HCT116 (cell line): ENCODE results near the gene RNASE9. TPM values are rescaled to one million over a fixed set of nuclear protein-coding genes. Genes with fewer than 3 reads are reported as not detected.

ENCODE experiments used
- ATAC-seq: fragments of 200-7000 bp; cut with Tn5 transposase; 2 replicates; pipeline ENCODE4 v1.9.1; 2020; ENCODE audit warnings: mild to moderate bottlenecking, moderate library complexity
- BruUV-seq: library from RNA; stranded (reverse); fragments of 400-500 nt; replicated peaks from 2 replicates; lab custom pipeline; 2021; lab: Mats Ljungman, UMichigan
- CTCF ChIA-PET: fragments of 300-600 bp; sonication (Branson Sonifier 250); formaldehyde crosslinking; loops from one replicate; lab custom pipeline; 2021; ENCODE audit warnings: antibody characterized with exemption; lab: Charles Lee
- POLR2A ChIA-PET: fragments of 300-600, 350-600 bp; sonication (Branson Sonifier 250); formaldehyde crosslinking; loops from one replicate; lab custom pipeline; 2021; ENCODE audit warnings: antibody characterized with exemption; lab: Charles Lee
- RAD21 ChIA-PET, 2 experiments: fragments of 300-600 bp; sonication (Branson Sonifier 250); formaldehyde crosslinking; loops; one replicate each; lab custom pipeline; 2023; ENCODE audit warnings: low total read pairs in 2 of 2; ENCODE audit not compliant: uncharacterized antibody in 2 of 2, unreplicated experiment in 2 of 2, low non-redundant PET in 1 of 2; lab: Charles Lee
- DNase-seq: peaks from one replicate; pipeline ENCODE4 v3.0.0-alpha.2; 2010; ENCODE audit warnings: low read depth, low spot score
- H2AFZ ChIP-seq: fragments of 200-600 bp; shearing (Covaris generic), sonication (generic); 2 replicates; pipeline ENCODE4 v1.6.1; 2017; ENCODE audit warnings: low read depth, mixed run types, mixed read lengths, antibody characterized with exemption, low read length; ENCODE audit not compliant: poor library complexity, severe bottlenecking
- H3K27ac ChIP-seq: 2 replicates; pipeline ENCODE4 v1.5.1; 2012; ENCODE audit warnings: low read depth, low read length
- H3K27me3 ChIP-seq: fragments of 200-600 bp; sonication (generic); 2 replicates; pipeline ENCODE4 v1.6.1; 2016; ENCODE audit warnings: mixed run types, low read length, mixed read lengths; ENCODE audit not compliant: insufficient read depth
- H3K36me3 ChIP-seq, 2 experiments: fragments of 200-500 bp in 1 of 2; fragments of 200-600 bp in 1 of 2; sonication (Bioruptor generic) in 1 of 2; sonication (generic) in 1 of 2; 2 replicates each; pipeline versions ENCODE4 v1.5.1 to v1.6.1; 2014 to 2016; ENCODE audit warnings: low read length in 2 of 2, inconsistent platforms in 1 of 2, mixed read lengths in 1 of 2, mixed run types in 1 of 2; ENCODE audit not compliant: insufficient read depth in 2 of 2, control insufficient read depth in 1 of 2
- H3K4me1 ChIP-seq, 2 experiments: fragments of 200-600 bp in 1 of 2; sonication (generic) in 1 of 2; 2 replicates each; pipeline versions ENCODE4 v1.5.1 to v1.6.1; 2012 to 2017; ENCODE audit warnings: low read length in 2 of 2, inconsistent platforms in 1 of 2, mild to moderate bottlenecking in 1 of 2, mixed read lengths in 1 of 2, mixed run types in 1 of 2, moderate library complexity in 1 of 2; ENCODE audit not compliant: insufficient read depth in 2 of 2, control insufficient read depth in 1 of 2
- H3K4me2 ChIP-seq: fragments of 200-600 bp; sonication (generic); 2 replicates; pipeline ENCODE4 v1.6.1; 2017; ENCODE audit warnings: mixed run types, low read length, mixed read lengths
- H3K4me3 ChIP-seq, 2 experiments: fragments of 200-600 bp in 1 of 2; sonication (generic) in 1 of 2; replicated peaks in 1 of 2; 2 replicates each; pipeline ENCODE4 v1.5.1; 2011 to 2016; ENCODE audit warnings: low read length in 2 of 2, control low read depth in 1 of 2, low read depth in 1 of 2, mild to moderate bottlenecking in 1 of 2, mixed read lengths in 1 of 2, mixed run types in 1 of 2
- H3K79me2 ChIP-seq: fragments of 200-600 bp; sonication (generic); 2 replicates; pipeline ENCODE4 v1.6.1; 2017; ENCODE audit warnings: mild to moderate bottlenecking, mixed run types, low read length, moderate library complexity, mixed read lengths; ENCODE audit not compliant: insufficient read depth
- H3K9ac ChIP-seq: fragments of 200-600 bp; sonication (generic); 2 replicates; pipeline ENCODE4 v1.6.1; 2016; ENCODE audit warnings: low read length, mixed read lengths
- H3K9me2 ChIP-seq: fragments of 200-600 bp; sonication (generic), shearing (Covaris generic); 2 replicates; pipeline ENCODE4 v1.6.1; 2017; ENCODE audit warnings: mixed run types, mild to moderate bottlenecking, moderate library complexity; ENCODE audit not compliant: insufficient read depth
- H3K9me3 ChIP-seq, 2 experiments: fragments of 200-500 bp in 1 of 2; fragments of 200-600 bp in 1 of 2; sonication (Bioruptor generic) in 1 of 2; sonication (generic) in 1 of 2; 2 replicates each; pipeline ENCODE4 v1.6.1; 2014 to 2017; ENCODE audit warnings: low read length in 2 of 2, mixed read lengths in 2 of 2, inconsistent platforms in 1 of 2, low read depth in 1 of 2, mild to moderate bottlenecking in 1 of 2, mixed run types in 1 of 2, moderate library complexity in 1 of 2; ENCODE audit not compliant: control insufficient read depth in 1 of 2, insufficient read depth in 1 of 2
- H4K20me1 ChIP-seq: fragments of 200-600 bp; sonication (generic), shearing (Covaris generic); 2 replicates; pipeline ENCODE4 v1.6.1; 2017; ENCODE audit warnings: mixed run types, mild to moderate bottlenecking, moderate library complexity; ENCODE audit not compliant: insufficient read depth
- CBX3 ChIP-seq: IDR thresholded peaks from 2 replicates; pipeline ENCODE4 v1.6.1; 2012; ENCODE audit warnings: low read depth
- CEBPB ChIP-seq: IDR thresholded peaks from 2 replicates; pipeline ENCODE4 v1.6.1; 2012; ENCODE audit warnings: low read depth
- EGR1 ChIP-seq: IDR thresholded peaks from 2 replicates; pipeline ENCODE4 v1.6.1; 2012; ENCODE audit warnings: low read depth
- ELF1 ChIP-seq: IDR thresholded peaks from 2 replicates; pipeline ENCODE4 v1.6.1; 2012; ENCODE audit warnings: low read depth, borderline replicate concordance
- EZH2phosphoT487 ChIP-seq: fragments of 200-600 bp; IDR thresholded peaks from 2 replicates; pipeline ENCODE4 v1.6.1; 2018; ENCODE audit warnings: antibody characterized with exemption, borderline replicate concordance
- FOSL1 ChIP-seq: IDR thresholded peaks from 2 replicates; pipeline ENCODE4 v1.6.1; 2012; ENCODE audit warnings: low read depth
- JUND ChIP-seq: IDR thresholded peaks from 2 replicates; pipeline ENCODE4 v1.6.1; 2012
- POLR2A ChIP-seq: IDR thresholded peaks from 2 replicates; pipeline ENCODE4 v1.7.0; 2011; ENCODE audit warnings: borderline replicate concordance; ENCODE audit not compliant: insufficient read depth, insufficient read length; ENCODE audit errors: extremely low read depth
- POLR2AphosphoS5 ChIP-seq: IDR thresholded peaks from 2 replicates; pipeline ENCODE4 v1.6.1; 2011; ENCODE audit warnings: mild to moderate bottlenecking, low read depth, low read length, moderate library complexity
- RAD21 ChIP-seq: IDR thresholded peaks from 2 replicates; pipeline ENCODE4 v1.6.1; 2012; ENCODE audit warnings: low read depth, mild to moderate bottlenecking
- SIN3A ChIP-seq: IDR thresholded peaks from 2 replicates; pipeline ENCODE4 v1.6.1; 2012; ENCODE audit warnings: low read depth
- SP1 ChIP-seq: IDR thresholded peaks from 2 replicates; pipeline ENCODE4 v1.6.1; 2012; ENCODE audit warnings: low read depth
- ZFX ChIP-seq: fragments of 450-650 bp; IDR thresholded peaks from 2 replicates; pipeline ENCODE4 v1.6.1; 2017
- ZNF274 ChIP-seq: fragments of 200-500 bp; sonication (Bioruptor generic); IDR thresholded peaks from 2 replicates; pipeline ENCODE4 v1.6.1; 2014; ENCODE audit warnings: mild to moderate bottlenecking, low read depth, low read length, inconsistent platforms
- intact Hi-C: fragments of 100-400 bp; cut with micrococcal nuclease; formaldehyde crosslinking; loops from 2 replicates; pipeline ENCODE4 v1.10.0; 2022
- total RNA-seq: library from RNA; stranded (reverse); gene quantifications from one replicate; pipeline ENCODE4 v1.2.1, GENCODE V29; 2021; ENCODE audit not compliant: unreplicated experiment
- TF ChIP-seq, protein P1 (sequence below): IDR thresholded peaks from 2 replicates; pipeline ENCODE4 v1.6.1; 2011; ENCODE audit warnings: mild to moderate bottlenecking, low read length, moderate library complexity; ENCODE audit not compliant: insufficient replicate concordance; ENCODE audit errors: extremely low read depth
- TF ChIP-seq, protein P2 (sequence below), 3 experiments: fragments of 200-600 bp in 1 of 3; sonication (generic) in 1 of 3; IDR thresholded peaks in 2 of 3; conservative IDR thresholded peaks in 1 of 3; 2 replicates each; pipeline ENCODE4 v1.5.1; 2012 to 2017; ENCODE audit warnings: low read depth in 2 of 3, low read length in 2 of 3, antibody characterized with exemption in 1 of 3, borderline replicate concordance in 1 of 3, control low read depth in 1 of 3, mild to moderate bottlenecking in 1 of 3, mixed read lengths in 1 of 3, mixed run types in 1 of 3, moderate library complexity in 1 of 3; ENCODE audit not compliant: insufficient read depth in 1 of 3
- TF ChIP-seq, protein P3 (sequence below): IDR thresholded peaks from 2 replicates; pipeline ENCODE4 v1.6.1; 2012; ENCODE audit warnings: low read depth
- TF ChIP-seq, protein P4 (sequence below): IDR thresholded peaks from 2 replicates; pipeline ENCODE4 v1.6.1; 2012

RNASE9 gene
- total RNA-seq, 1 experiment from 2014 or later: not detected

DNA sequence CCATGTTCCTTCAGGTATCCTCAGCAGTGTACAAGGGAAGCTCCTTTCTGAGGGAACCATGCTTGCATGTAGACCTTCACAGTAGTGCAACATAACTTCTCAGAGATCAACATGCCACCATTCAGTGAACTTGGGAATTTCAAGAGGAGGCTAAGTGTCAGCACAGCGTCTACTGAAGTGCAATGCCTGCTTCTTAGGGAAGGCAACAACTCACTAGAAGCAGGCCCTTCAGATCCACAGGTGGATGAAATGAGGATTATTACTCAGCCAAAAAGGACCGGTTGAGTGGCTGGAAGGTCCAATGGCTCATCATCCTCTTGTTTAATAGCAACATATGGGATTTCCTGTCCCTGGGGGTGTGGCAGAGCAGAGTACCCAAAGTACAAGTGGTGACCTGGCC lies 36.8 kb downstream of the RNASE9 start (continued):
- TF ChIP-seq SP1: no peak
- TF ChIP-seq POLR2AphosphoS5: no peak
- TF ChIP-seq POLR2A: no peak
- TF ChIP-seq, protein P1, sequence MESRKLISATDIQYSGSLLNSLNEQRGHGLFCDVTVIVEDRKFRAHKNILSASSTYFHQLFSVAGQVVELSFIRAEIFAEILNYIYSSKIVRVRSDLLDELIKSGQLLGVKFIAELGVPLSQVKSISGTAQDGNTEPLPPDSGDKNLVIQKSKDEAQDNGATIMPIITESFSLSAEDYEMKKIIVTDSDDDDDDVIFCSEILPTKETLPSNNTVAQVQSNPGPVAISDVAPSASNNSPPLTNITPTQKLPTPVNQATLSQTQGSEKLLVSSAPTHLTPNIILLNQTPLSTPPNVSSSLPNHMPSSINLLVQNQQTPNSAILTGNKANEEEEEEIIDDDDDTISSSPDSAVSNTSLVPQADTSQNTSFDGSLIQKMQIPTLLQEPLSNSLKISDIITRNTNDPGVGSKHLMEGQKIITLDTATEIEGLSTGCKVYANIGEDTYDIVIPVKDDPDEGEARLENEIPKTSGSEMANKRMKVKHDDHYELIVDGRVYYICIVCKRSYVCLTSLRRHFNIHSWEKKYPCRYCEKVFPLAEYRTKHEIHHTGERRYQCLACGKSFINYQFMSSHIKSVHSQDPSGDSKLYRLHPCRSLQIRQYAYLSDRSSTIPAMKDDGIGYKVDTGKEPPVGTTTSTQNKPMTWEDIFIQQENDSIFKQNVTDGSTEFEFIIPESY: no peak

DNA sequence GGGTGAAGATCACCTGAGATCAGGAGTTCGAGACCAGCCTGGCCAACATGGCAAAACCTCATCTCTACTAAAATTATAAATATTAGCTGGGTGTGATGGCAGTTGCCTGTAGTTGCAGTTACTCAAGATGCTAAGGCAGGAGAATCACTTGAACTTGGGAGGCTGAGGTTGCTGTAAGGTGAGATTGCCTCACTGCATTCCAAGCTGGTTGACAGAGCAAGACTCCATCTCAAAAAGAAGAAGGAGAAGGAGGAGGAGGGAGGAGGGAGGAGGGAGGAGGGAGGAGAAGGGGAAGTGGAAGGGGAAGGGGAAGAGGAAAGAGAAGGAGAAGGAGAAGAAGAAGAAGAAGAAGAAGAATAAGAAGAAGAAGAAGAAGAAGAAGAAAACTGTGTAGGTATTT lies 38.5 kb downstream of the RNASE9 start:
- Histone ChIP-seq H3K36me3 (no peaks in the 10 kb centered on the region), H3K9me2 (no peaks in the 10 kb centered on the region), H3K79me2 (no peaks in the 10 kb centered on the region), H3K9ac (no peak overlapping the region), H3K27me3 (no peaks in the 10 kb centered on the region), H3K4me1 (no peaks in the 10 kb centered on the region), H3K27ac (no peak overlapping the region), H4K20me1 (no peaks in the 10 kb centered on the region), H2AFZ (no peak overlapping the region), H3K4me2 (no peak overlapping the region), H3K9me3 (no peaks in the 10 kb centered on the region), H3K4me3 (no peak overlapping the region)
- DNase-seq (no peak), ATAC-seq (no peak)
- RAD21 ChIA-PET: no interaction called here
- POLR2A ChIA-PET: no interaction called here
- TF ChIP-seq EGR1 (no peak), ZNF274 (no peak), RAD21 (no peak), CEBPB (no peak), ELF1 (no peak), CBX3 (no peak), JUND (no peak), FOSL1 (no peak), EZH2phosphoT487 (no peak), SIN3A (no peak), ZFX (no peak), SP1 (no peak)
- TF ChIP-seq, protein P2, sequence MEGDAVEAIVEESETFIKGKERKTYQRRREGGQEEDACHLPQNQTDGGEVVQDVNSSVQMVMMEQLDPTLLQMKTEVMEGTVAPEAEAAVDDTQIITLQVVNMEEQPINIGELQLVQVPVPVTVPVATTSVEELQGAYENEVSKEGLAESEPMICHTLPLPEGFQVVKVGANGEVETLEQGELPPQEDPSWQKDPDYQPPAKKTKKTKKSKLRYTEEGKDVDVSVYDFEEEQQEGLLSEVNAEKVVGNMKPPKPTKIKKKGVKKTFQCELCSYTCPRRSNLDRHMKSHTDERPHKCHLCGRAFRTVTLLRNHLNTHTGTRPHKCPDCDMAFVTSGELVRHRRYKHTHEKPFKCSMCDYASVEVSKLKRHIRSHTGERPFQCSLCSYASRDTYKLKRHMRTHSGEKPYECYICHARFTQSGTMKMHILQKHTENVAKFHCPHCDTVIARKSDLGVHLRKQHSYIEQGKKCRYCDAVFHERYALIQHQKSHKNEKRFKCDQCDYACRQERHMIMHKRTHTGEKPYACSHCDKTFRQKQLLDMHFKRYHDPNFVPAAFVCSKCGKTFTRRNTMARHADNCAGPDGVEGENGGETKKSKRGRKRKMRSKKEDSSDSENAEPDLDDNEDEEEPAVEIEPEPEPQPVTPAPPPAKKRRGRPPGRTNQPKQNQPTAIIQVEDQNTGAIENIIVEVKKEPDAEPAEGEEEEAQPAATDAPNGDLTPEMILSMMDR (IDR thresholded peaks at IDR 0.05 in 2 of 3, conservative IDR thresholded peaks at IDR 0.05 in 1 of 3; ENCODE audit: borderline replicate concordance in 1 of 3, insufficient read depth in 1 of 3, low read depth in 2 of 3, low read length in 2 of 3): no peak
- TF ChIP-seq, protein P3, sequence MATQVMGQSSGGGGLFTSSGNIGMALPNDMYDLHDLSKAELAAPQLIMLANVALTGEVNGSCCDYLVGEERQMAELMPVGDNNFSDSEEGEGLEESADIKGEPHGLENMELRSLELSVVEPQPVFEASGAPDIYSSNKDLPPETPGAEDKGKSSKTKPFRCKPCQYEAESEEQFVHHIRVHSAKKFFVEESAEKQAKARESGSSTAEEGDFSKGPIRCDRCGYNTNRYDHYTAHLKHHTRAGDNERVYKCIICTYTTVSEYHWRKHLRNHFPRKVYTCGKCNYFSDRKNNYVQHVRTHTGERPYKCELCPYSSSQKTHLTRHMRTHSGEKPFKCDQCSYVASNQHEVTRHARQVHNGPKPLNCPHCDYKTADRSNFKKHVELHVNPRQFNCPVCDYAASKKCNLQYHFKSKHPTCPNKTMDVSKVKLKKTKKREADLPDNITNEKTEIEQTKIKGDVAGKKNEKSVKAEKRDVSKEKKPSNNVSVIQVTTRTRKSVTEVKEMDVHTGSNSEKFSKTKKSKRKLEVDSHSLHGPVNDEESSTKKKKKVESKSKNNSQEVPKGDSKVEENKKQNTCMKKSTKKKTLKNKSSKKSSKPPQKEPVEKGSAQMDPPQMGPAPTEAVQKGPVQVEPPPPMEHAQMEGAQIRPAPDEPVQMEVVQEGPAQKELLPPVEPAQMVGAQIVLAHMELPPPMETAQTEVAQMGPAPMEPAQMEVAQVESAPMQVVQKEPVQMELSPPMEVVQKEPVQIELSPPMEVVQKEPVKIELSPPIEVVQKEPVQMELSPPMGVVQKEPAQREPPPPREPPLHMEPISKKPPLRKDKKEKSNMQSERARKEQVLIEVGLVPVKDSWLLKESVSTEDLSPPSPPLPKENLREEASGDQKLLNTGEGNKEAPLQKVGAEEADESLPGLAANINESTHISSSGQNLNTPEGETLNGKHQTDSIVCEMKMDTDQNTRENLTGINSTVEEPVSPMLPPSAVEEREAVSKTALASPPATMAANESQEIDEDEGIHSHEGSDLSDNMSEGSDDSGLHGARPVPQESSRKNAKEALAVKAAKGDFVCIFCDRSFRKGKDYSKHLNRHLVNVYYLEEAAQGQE: no peak
- TF ChIP-seq, protein P4, sequence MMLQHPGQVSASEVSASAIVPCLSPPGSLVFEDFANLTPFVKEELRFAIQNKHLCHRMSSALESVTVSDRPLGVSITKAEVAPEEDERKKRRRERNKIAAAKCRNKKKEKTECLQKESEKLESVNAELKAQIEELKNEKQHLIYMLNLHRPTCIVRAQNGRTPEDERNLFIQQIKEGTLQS: no peak
- CTCF ChIA-PET: no interaction called here
- no TSS peak for BruUV-seq
- intact Hi-C loops: no loop called here
